Choroid plexus epithelial cell (primary cell): ENCODE data around the gene MAGEB1.

Experiments used
- DNase-seq: peaks from one replicate; pipeline ENCODE4 v3.0.0-alpha.2; 2010; ENCODE audit warnings: low read depth
- H3K4me3 ChIP-seq: 2 replicates; pipeline ENCODE4 v1.5.1; 2011; ENCODE audit warnings: low read depth, mild to moderate bottlenecking, control low read depth, low read length, moderate library complexity
- CTCF ChIP-seq: conservative IDR thresholded peaks from 2 replicates; pipeline ENCODE4 v1.5.1; 2011; ENCODE audit warnings: low read depth, mild to moderate bottlenecking, control low read depth, inconsistent platforms, low read length, moderate library complexity

Gene MAGEB1

GRCh38 chrX:30262763-30263162 lies 15.8 kb downstream of the MAGEB1 start:
- TF ChIP-seq CTCF = no peak
- no peak overlapping the region for H3K4me3 ChIP-seq
- no peak for DNase-seq

- no peak for TF ChIP-seq CTCF
- DNase-seq = no peak
- no peak overlapping the region for H3K4me3 ChIP-seq
Measured at GRCh38 chrX:30270639-30271038, 23.7 kb downstream of the MAGEB1 start.

- DNase-seq = peak; percentile 39
- TF ChIP-seq CTCF = peak; percentile 46
- no peak overlapping the region for H3K4me3 ChIP-seq
Measured at GRCh38 chrX:30275498-30275897, 28.6 kb downstream of the MAGEB1 start.

- TF ChIP-seq CTCF = no peak
- peak; percentile 52 for DNase-seq
- H3K4me3 ChIP-seq = no peak overlapping the region
Measured at GRCh38 chrX:30278365-30278764, 31.4 kb downstream of the MAGEB1 start.

- no peak for DNase-seq
- no peak for TF ChIP-seq CTCF
- H3K4me3 ChIP-seq = no peak overlapping the region
Measured at GRCh38 chrX:30280428-30280827, 33.5 kb downstream of the MAGEB1 start.

GRCh38 chrX:30282527-30282926 lies 35.6 kb downstream of the MAGEB1 start:
- no peak for DNase-seq
- H3K4me3 ChIP-seq = no peak overlapping the region
- no peak for TF ChIP-seq CTCF

GRCh38 chrX:30283456-30284200 lies 36.7 kb downstream of the MAGEB1 start:
- no peak for TF ChIP-seq CTCF
- no peak overlapping the region for H3K4me3 ChIP-seq
- DNase-seq = peak; percentile 83
